IPS-18a (cell line): Measurements from ENCODE around the gene PMEPA1.

Experiments
- H3K27ac ChIP-seq: one replicate; pipeline ENCODE4 v1.5.1; 2013; ENCODE audit warnings: low read length
- H3K27me3 ChIP-seq: one replicate; pipeline ENCODE4 v1.6.1; 2013; ENCODE audit warnings: mild to moderate bottlenecking, low read length; ENCODE audit not compliant: control insufficient read depth, insufficient read depth
- H3K36me3 ChIP-seq: one replicate; pipeline ENCODE4 v1.6.1; 2013; ENCODE audit warnings: low read depth, low read length; ENCODE audit not compliant: control insufficient read depth
- H3K4me1 ChIP-seq: one replicate; pipeline ENCODE4 v1.6.1; 2013; ENCODE audit warnings: low read depth, low read length; ENCODE audit not compliant: control insufficient read depth
- H3K4me3 ChIP-seq: one replicate; pipeline ENCODE4 v1.5.1; 2013; ENCODE audit warnings: low read length
- H3K9ac ChIP-seq: one replicate; pipeline ENCODE4 v1.6.1; 2013; ENCODE audit warnings: mild to moderate bottlenecking, low read length, moderate library complexity
- H3K9me3 ChIP-seq: one replicate; pipeline ENCODE4 v1.6.1; 2013; ENCODE audit warnings: low read depth, low read length; ENCODE audit not compliant: control insufficient read depth

Gene PMEPA1

GRCh38 chr20:57689745-57690481 is 19.9 kb downstream of the PMEPA1 start:
- H3K27ac ChIP-seq, result no peak overlapping the region
- H3K9ac ChIP-seq, result no peak overlapping the region
- H3K9me3 ChIP-seq, result no peaks in the 10 kb centered on the region
- no peaks in the 10 kb centered on the region for H3K36me3 ChIP-seq
- peaks cover 11% of the 10 kb centered on the region for H3K4me1 ChIP-seq
- no peaks in the 10 kb centered on the region for H3K27me3 ChIP-seq
- no peak overlapping the region for H3K4me3 ChIP-seq

- no peak overlapping the region for H3K27ac ChIP-seq
Measured at GRCh38 chr20:57688864-57689263, 21.0 kb downstream of the PMEPA1 start.

DNA sequence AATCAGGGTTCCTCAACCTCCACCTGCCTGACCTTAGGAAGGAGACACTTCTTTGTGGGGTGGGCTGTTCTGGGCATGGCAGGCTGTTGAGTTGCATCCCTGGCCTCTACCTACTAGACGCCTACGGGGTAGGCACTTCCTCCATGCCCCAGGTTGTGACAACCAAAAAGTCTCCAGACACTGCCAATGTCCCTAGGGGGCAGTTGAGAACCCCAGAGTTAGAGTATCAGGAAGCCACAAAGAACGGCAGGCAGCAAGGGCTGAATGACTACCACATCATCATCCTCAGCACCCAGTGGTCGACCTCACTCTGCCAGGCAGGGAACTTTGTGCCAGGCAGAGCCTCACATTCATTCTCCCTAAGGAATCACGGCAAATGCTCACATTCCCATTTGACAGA is 21.5 kb downstream of the PMEPA1 start:
- Histone ChIP-seq H3K9me3 (no peaks in the 10 kb centered on the region), H3K4me1 (peaks cover 27% of the 10 kb centered on the region), H3K36me3 (no peaks in the 10 kb centered on the region), H3K27me3 (no peaks in the 10 kb centered on the region), H3K9ac (no peak overlapping the region), H3K27ac (no peak overlapping the region), H3K4me3 (no peak overlapping the region)

More at GRCh38 chr20:57688864-57689263, 21.0 kb downstream of the PMEPA1 start:
- Histone ChIP-seq H3K9ac (no peak overlapping the region), H3K27me3 (no peaks in the 10 kb centered on the region), H3K36me3 (no peaks in the 10 kb centered on the region), H3K9me3 (no peaks in the 10 kb centered on the region), H3K4me1 (peaks cover 21% of the 10 kb centered on the region), H3K4me3 (no peak overlapping the region)

DNA sequence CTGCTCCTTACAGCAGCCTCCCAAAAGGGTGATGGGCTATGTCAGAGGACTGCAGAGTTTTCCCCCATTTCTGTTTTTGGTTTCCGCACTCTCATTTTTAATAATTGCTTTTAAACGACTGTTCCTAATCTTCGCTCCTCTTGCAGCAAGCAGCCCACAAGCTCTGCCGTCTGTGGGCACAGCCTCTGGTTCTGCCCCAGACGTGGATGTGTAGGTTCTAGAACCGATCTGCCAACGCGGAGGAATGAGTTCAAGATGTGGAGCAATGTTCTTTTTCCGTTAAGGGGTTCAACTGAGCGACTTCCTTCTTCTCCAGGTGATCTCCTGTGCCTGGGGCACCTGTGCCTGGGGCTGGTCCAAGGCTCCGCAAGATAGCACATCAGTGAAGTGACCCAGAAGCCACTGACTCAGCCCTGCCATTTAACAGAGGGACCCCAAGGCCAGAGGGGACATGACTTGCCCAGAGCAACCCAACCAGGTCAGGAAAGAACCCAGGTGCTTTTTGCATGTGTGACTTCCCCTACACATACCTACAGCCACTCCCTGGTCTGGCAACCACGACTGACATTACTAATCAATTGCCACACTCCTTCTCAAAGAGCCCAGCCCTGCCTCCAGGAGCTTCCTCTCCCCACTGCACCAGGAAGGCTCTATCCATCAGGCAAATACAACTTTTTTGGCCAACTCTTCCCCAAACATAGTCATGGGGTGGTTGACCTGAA is 22.7 kb downstream of the PMEPA1 start:
- no peak overlapping the region for H3K9ac ChIP-seq
- H3K4me1 ChIP-seq, result peaks cover 31% of the 10 kb centered on the region

GRCh38 chr20:57685146-57685758 is 24.6 kb downstream of the PMEPA1 start:
- no peak overlapping the region for H3K9ac ChIP-seq

More for the DNA sequence above, 22.7 kb downstream of the PMEPA1 start:
- no peak overlapping the region for H3K27ac ChIP-seq
- no peaks in the 10 kb centered on the region for H3K9me3 ChIP-seq
- no peaks in the 10 kb centered on the region for H3K36me3 ChIP-seq
- H3K4me3 ChIP-seq, result no peak overlapping the region
- no peaks in the 10 kb centered on the region for H3K27me3 ChIP-seq

GRCh38 chr20:57684808-57685140 is 25.0 kb downstream of the PMEPA1 start:
- Histone ChIP-seq H3K4me3 (peak overlapping the region; percentile 25), H3K27ac (no peak overlapping the region), H3K9ac (no peak overlapping the region), H3K27me3 (no peaks in the 10 kb centered on the region), H3K36me3 (no peaks in the 10 kb centered on the region), H3K9me3 (no peaks in the 10 kb centered on the region), H3K4me1 (peaks cover 40% of the 10 kb centered on the region)

More at GRCh38 chr20:57685146-57685758, 24.6 kb downstream of the PMEPA1 start:
- H3K4me1 ChIP-seq, result peaks cover 36% of the 10 kb centered on the region
- no peaks in the 10 kb centered on the region for H3K9me3 ChIP-seq
- no peak overlapping the region for H3K27ac ChIP-seq
- no peaks in the 10 kb centered on the region for H3K27me3 ChIP-seq
- peak overlapping the region; percentile 25 for H3K4me3 ChIP-seq
- H3K36me3 ChIP-seq, result no peaks in the 10 kb centered on the region

DNA sequence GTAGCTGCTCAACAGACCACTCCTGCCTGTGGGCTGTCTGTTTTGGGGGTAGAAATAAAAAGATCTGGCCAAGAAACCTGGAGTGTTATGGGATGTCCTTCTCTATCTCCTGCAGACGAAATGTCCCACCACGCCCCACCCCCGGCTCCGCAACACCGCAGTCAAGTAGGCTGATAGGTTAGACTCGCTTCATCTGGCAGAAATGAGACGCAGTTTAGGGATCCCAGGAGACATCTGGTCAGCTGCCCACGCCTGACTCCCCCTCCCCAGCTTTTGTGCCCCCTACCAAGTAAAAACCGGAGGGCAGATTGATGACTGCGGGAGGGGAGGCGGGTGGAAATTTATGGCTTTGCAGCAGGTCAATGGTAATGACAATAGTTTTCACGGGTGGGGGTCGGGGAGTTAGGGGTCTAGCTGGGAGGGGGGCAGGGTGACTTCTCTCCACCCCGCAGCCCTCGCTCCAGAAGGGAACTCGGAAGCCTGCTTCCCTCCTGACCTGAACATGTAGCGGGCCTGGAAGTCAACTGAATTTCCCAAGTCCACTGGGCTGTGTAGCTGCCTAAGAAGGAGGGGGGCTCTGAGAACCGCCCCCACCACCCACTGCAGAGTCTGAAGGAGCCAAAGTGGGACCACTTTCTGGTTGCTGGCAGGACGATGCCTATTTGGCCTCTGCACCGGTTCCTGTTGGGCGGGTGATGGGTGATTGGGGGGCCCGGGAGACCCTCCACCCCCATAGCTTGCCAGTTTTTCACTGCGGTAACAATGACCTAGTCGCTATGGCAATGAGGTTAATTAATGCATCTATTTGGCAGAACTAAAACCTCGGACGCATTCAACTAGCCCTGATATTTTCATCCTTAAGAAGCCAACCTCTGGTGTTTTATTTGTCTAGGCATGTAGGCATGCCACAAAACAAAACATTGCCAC is 25.7 kb downstream of the PMEPA1 start:
- Histone ChIP-seq H3K27ac (no peak overlapping the region), H3K4me3 (peak overlapping the region; percentile 25), H3K36me3 (no peaks in the 10 kb centered on the region), H3K4me1 (peaks cover 42% of the 10 kb centered on the region), H3K9ac (no peak overlapping the region), H3K9me3 (no peaks in the 10 kb centered on the region), H3K27me3 (no peaks in the 10 kb centered on the region)

DNA sequence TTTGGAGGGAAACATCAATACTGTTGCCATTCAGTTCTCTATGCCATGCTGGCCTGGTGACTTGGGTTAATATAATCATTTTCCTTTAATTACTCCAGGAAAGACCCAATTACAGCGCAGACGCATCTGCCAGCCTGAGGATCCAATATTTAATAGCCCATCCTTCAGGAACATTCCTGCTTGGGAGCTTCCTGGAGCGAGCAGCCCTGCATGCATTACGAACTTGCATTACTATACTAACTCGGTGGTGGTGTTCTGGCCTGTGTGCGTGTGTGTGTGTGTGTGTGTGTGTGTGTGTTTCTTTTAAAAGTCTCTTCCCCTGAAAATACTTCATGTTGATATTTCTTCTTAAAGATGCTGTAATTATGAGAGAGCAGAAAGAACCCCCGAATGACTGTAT is 26.5 kb downstream of the PMEPA1 start:
- peaks cover 47% of the 10 kb centered on the region for H3K4me1 ChIP-seq
- no peaks in the 10 kb centered on the region for H3K9me3 ChIP-seq
- no peak overlapping the region for H3K4me3 ChIP-seq
- H3K27ac ChIP-seq, result no peak overlapping the region
- no peaks in the 10 kb centered on the region for H3K27me3 ChIP-seq
- H3K36me3 ChIP-seq, result no peaks in the 10 kb centered on the region
- no peak overlapping the region for H3K9ac ChIP-seq

GRCh38 chr20:57682184-57683101 is 27.4 kb downstream of the PMEPA1 start:
- peaks cover 55% of the 10 kb centered on the region for H3K4me1 ChIP-seq

More at GRCh38 chr20:57682184-57683101, 27.4 kb downstream of the PMEPA1 start:
- H3K4me3 ChIP-seq, result no peak overlapping the region
- no peak overlapping the region for H3K27ac ChIP-seq
- H3K27me3 ChIP-seq, result no peaks in the 10 kb centered on the region
- H3K36me3 ChIP-seq, result no peaks in the 10 kb centered on the region
- H3K9ac ChIP-seq, result no peak overlapping the region
- H3K9me3 ChIP-seq, result no peaks in the 10 kb centered on the region
